Mesendoderm (in vitro differentiated cells): ENCODE results near the gene ERICH6.
A peak's percentile ranks its signal among the peaks of the same experiment; 100 is the strongest.

ENCODE experiments used
- DNase-seq: peaks from one replicate; pipeline ENCODE4 v3.0.0; 2013
- H2AK5ac ChIP-seq: 2 replicates; pipeline ENCODE4 v1.6.1; 2013; ENCODE audit warnings: low read length, inconsistent platforms
- H2BK120ac ChIP-seq: 2 replicates; pipeline ENCODE4 v1.6.1; 2013; ENCODE audit warnings: low read depth, mild to moderate bottlenecking, low read length, moderate library complexity, mixed read lengths
- H2BK15ac ChIP-seq: replicated peaks from 2 replicates; pipeline ENCODE4 v1.6.1; 2013; ENCODE audit warnings: low read depth, mild to moderate bottlenecking, moderate library complexity
- H2BK5ac ChIP-seq: 2 replicates; pipeline ENCODE4 v1.6.1; 2013; ENCODE audit warnings: low read length, inconsistent platforms
- H3K18ac ChIP-seq: 2 replicates; pipeline ENCODE4 v1.6.1; 2013; ENCODE audit warnings: mild to moderate bottlenecking, low read length, mixed read lengths
- H3K23ac ChIP-seq: one replicate; pipeline ENCODE4 v1.6.1; 2013; ENCODE audit warnings: low read length
- H3K27ac ChIP-seq: 2 replicates; pipeline ENCODE4 v1.5.1; 2013; ENCODE audit warnings: low read depth, mild to moderate bottlenecking, inconsistent platforms, low read length, moderate library complexity
- H3K27me3 ChIP-seq: 2 replicates; pipeline ENCODE4 v1.6.1; 2013; ENCODE audit warnings: low read length, control low read depth, mild to moderate bottlenecking, inconsistent platforms; ENCODE audit not compliant: insufficient read depth, poor library complexity
- H3K36me3 ChIP-seq: 2 replicates; pipeline ENCODE4 v1.6.1; 2013; ENCODE audit warnings: low read length, inconsistent platforms; ENCODE audit not compliant: control insufficient read depth, insufficient read depth
- H3K4ac ChIP-seq: one replicate; pipeline ENCODE4 v1.6.1; 2013; ENCODE audit warnings: low read depth, mild to moderate bottlenecking, low read length, moderate library complexity
- H3K4me1 ChIP-seq: 2 replicates; pipeline ENCODE4 v1.6.1; 2013; ENCODE audit warnings: low read depth, low read length, inconsistent platforms; ENCODE audit not compliant: control insufficient read depth
- H3K4me2 ChIP-seq: 2 replicates; pipeline ENCODE4 v1.6.1; 2013; ENCODE audit warnings: low read length
- H3K4me3 ChIP-seq: 2 replicates; pipeline ENCODE4 v1.5.1; 2013; ENCODE audit warnings: mild to moderate bottlenecking, low read length
- H3K56ac ChIP-seq: one replicate; pipeline ENCODE4 v1.6.1; 2013; ENCODE audit warnings: low read length
- H3K79me1 ChIP-seq: 2 replicates; pipeline ENCODE4 v1.6.1; 2013; ENCODE audit warnings: low read length, inconsistent platforms
- H3K79me2 ChIP-seq: 2 replicates; pipeline ENCODE4 v1.6.1; 2013; ENCODE audit warnings: mild to moderate bottlenecking, low read length; ENCODE audit not compliant: control insufficient read depth, insufficient read depth
- H3K9ac ChIP-seq: 2 replicates; pipeline ENCODE4 v1.6.1; 2013; ENCODE audit warnings: low read length, inconsistent platforms
- H4K5ac ChIP-seq: one replicate; pipeline ENCODE4 v1.6.1; 2013; ENCODE audit warnings: low read length
- H4K8ac ChIP-seq: one replicate; pipeline ENCODE4 v1.6.1; 2013; ENCODE audit warnings: low read depth, mild to moderate bottlenecking, control low read depth, low read length, moderate library complexity
- WGBS: extraction: QIAGEN DNeasy Blood & Tissue Kit; methylation state at CpG from one replicate; pipeline ENCODE4 v1.1.7; 2013; ENCODE audit warnings: low lambda C conversion rate, missing lambda C conversion rate; ENCODE audit not compliant: insufficient coverage; ENCODE audit errors: extremely low coverage; 5-methylcytosine and 5-hydroxymethylcytosine counted together

ERICH6 gene

DNA sequence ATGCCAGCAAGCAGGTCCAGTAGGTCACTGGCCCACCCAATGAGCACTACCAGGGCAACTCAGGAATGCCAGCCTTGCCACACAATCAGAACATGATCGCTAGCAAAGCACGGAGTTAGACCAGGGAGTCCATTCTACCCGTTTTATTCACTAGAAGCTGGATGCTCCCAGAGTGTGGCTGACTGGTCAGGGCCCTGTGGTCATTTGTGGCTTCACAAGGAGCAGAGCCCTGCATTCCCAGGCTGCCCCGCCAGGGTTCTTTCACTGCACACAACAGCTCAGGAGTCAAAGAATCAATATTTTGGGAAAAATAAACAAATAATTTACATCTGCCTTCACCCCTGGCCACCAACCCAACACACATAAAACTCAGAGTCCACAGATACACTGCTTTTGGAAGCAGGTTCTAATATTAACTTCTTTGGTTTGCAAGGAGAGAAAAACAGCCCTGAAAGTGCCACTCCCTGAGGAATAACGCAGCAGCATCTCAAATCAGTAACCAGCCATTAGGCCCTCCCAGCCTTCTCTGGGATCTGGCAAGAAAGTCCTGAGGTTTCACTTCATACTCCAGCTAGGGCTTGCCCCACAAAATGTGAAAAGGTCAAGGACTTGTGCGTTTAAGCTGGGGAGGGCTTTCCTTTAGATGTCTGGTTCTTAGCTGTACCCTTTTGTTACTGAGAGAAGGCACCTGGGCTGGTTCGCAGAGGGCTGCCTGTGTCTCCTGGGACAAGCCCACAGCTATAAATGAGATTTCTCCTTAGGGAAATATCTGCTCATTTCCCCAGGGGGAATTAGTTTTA is 43.3 kb upstream of the ERICH6 start:
- H3K27ac ChIP-seq, result no peak overlapping the region

DNA sequence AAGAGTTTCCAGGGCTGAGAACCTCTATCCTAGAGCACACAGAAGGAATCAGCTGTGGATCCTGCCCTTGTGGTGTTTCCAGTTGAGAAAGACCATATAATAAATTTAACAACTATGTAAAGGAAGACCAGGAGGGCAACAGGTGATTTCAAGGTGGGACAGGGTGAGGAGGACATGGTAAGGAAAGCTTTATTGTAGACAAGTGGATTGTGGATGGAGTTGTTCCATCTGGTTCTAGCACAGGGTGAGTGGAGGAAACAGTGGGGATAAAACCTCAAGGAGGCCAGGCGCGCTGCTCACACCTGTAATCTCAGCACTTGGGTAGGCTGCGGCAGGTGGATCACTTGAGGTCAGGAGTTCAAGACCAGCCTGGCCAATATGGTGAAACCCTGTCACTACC is 42.1 kb upstream of the ERICH6 start:
- H3K4me1 ChIP-seq, result no peaks in the 10 kb centered on the region
- H2AK5ac ChIP-seq, result no peak overlapping the region
- H3K23ac ChIP-seq, result no peak overlapping the region
- no peak overlapping the region for H2BK15ac ChIP-seq
- no peak overlapping the region for H3K18ac ChIP-seq
- no peaks in the 10 kb centered on the region for H3K36me3 ChIP-seq
- H2BK5ac ChIP-seq, result no peak overlapping the region
- DNase-seq, result no peak
- H3K79me2 ChIP-seq, result peaks cover 6% of the 10 kb centered on the region
- H3K4me2 ChIP-seq, result no peak overlapping the region
- H3K27ac ChIP-seq, result no peak overlapping the region
- no peak overlapping the region for H2BK120ac ChIP-seq
- no peak overlapping the region for H3K4ac ChIP-seq
- H3K4me3 ChIP-seq, result no peak overlapping the region
- H4K5ac ChIP-seq, result no peak overlapping the region
- no peak overlapping the region for H4K8ac ChIP-seq
- no CpG with 5 or more reads among the region's 3 CpGs for WGBS
- H3K79me1 ChIP-seq, result peaks cover 15% of the 10 kb centered on the region
- H3K27me3 ChIP-seq, result no peaks in the 10 kb centered on the region
- no peak overlapping the region for H3K56ac ChIP-seq
- no peak overlapping the region for H3K9ac ChIP-seq

More for the DNA sequence above, 43.3 kb upstream of the ERICH6 start:
- Histone ChIP-seq H3K9ac (no peak overlapping the region), H3K23ac (no peak overlapping the region), H3K4me2 (no peak overlapping the region), H4K8ac (no peak overlapping the region), H2AK5ac (no peak overlapping the region), H3K4me3 (no peak overlapping the region), H3K56ac (no peak overlapping the region), H3K79me1 (peaks cover 16% of the 10 kb centered on the region), H4K5ac (no peak overlapping the region), H3K4me1 (no peaks in the 10 kb centered on the region), H3K4ac (no peak overlapping the region), H3K79me2 (peaks cover 7% of the 10 kb centered on the region), H2BK5ac (no peak overlapping the region), H3K27me3 (no peaks in the 10 kb centered on the region), H2BK120ac (no peak overlapping the region), H2BK15ac (no peak overlapping the region), H3K36me3 (no peaks in the 10 kb centered on the region), H3K18ac (no peak overlapping the region)
- no peak for DNase-seq
- no CpG with 5 or more reads among the region's 7 CpGs for WGBS

DNA sequence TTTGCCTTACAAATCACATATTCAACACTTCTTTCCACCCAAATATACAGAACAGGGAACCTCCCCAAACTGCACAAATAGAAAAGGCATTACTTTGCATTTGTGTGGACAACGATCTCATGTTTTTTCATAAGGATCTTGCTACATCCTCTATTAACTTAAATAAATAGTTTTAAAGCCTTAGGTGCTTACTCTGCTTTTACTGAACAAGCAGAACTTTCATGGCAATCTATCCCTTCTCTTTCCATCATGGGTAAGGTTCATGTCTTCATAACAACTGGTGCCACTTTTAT is 41.1 kb upstream of the ERICH6 start:
- H3K4me3 ChIP-seq, result no peak overlapping the region
- no peak overlapping the region for H3K27ac ChIP-seq
- no CpG with 5 or more reads among the region's 1 CpG for WGBS

DNA sequence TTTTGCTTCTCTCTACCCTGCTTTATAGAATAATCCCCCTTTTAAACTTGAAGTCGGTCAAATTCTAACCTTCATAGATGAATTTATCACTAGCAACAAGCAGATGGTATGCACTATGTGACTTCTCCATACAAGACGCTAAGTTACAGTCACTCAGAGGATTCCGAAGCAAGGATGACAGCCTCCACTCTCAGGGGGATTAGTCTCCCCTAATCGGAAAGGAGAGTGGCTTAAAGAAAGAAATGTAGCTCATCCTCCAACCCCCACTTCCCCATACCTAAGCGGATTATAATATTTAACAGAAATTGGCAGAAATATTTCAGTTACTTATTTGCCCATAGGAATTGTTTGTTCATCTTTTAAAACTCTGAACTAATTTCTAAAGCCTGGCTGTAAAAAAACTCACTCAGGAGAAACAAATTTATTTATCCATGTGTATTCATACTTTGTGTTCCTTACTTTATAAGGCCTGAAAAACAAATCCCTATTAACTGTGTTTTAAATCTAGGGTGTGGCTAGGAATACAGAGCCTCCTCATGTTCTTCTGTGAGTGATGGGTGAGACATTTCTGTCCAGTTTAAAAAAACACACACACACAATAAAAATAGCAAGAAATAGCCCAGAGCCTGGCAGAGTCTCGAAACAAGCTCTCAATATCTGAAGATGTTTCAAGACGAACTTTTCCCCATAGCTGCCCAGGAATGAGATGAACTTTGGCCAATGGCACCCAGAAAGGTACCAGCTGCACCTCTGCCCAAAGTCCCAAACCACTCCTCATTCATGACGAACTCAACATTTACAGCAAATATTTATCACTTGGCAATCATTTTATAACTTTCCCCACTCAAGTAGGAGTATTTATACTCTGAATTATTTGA is 40.6 kb upstream of the ERICH6 start:
- Histone ChIP-seq H2BK120ac (no peak overlapping the region), H3K56ac (no peak overlapping the region), H3K9ac (no peak overlapping the region), H3K4ac (no peak overlapping the region), H3K23ac (peak overlapping the region; percentile 57), H2BK15ac (no peak overlapping the region), H3K79me2 (peaks cover 6% of the 10 kb centered on the region), H3K36me3 (no peaks in the 10 kb centered on the region), H3K4me1 (no peaks in the 10 kb centered on the region), H2AK5ac (no peak overlapping the region), H3K18ac (no peak overlapping the region), H3K4me3 (no peak overlapping the region), H4K8ac (no peak overlapping the region), H3K27me3 (no peaks in the 10 kb centered on the region), H3K27ac (no peak overlapping the region), H2BK5ac (no peak overlapping the region), H3K79me1 (peaks cover 15% of the 10 kb centered on the region), H3K4me2 (no peak overlapping the region), H4K5ac (no peak overlapping the region)
- no CpG with 5 or more reads among the region's 8 CpGs for WGBS
- no peak for DNase-seq

More for the DNA sequence above, 41.1 kb upstream of the ERICH6 start:
- peaks cover 15% of the 10 kb centered on the region for H3K79me1 ChIP-seq
- no peaks in the 10 kb centered on the region for H3K27me3 ChIP-seq
- H3K4me2 ChIP-seq, result no peak overlapping the region
- H3K4ac ChIP-seq, result no peak overlapping the region
- no peak overlapping the region for H4K5ac ChIP-seq
- no peak overlapping the region for H4K8ac ChIP-seq
- no peak overlapping the region for H3K18ac ChIP-seq
- H3K36me3 ChIP-seq, result no peaks in the 10 kb centered on the region
- no peaks in the 10 kb centered on the region for H3K4me1 ChIP-seq
- no peak overlapping the region for H2BK5ac ChIP-seq
- H3K56ac ChIP-seq, result no peak overlapping the region
- H2AK5ac ChIP-seq, result no peak overlapping the region
- H2BK15ac ChIP-seq, result no peak overlapping the region
- H2BK120ac ChIP-seq, result no peak overlapping the region
- H3K9ac ChIP-seq, result no peak overlapping the region
- DNase-seq, result no peak
- H3K79me2 ChIP-seq, result peaks cover 6% of the 10 kb centered on the region
- no peak overlapping the region for H3K23ac ChIP-seq

GRCh38 chr3:150743508-150743907 is 39.8 kb upstream of the ERICH6 start:
- peaks cover 15% of the 10 kb centered on the region for H3K79me1 ChIP-seq
- H3K56ac ChIP-seq, result no peak overlapping the region
- H3K27me3 ChIP-seq, result no peaks in the 10 kb centered on the region
- no peak overlapping the region for H3K4me2 ChIP-seq
- H3K9ac ChIP-seq, result no peak overlapping the region
- DNase-seq, result peak; percentile 33
- H2BK15ac ChIP-seq, result no peak overlapping the region
- no peak overlapping the region for H3K4ac ChIP-seq
- H2AK5ac ChIP-seq, result no peak overlapping the region
- no peak overlapping the region for H4K5ac ChIP-seq
- H3K36me3 ChIP-seq, result no peaks in the 10 kb centered on the region
- H3K4me1 ChIP-seq, result peaks cover 3% of the 10 kb centered on the region
- H3K79me2 ChIP-seq, result peaks cover 6% of the 10 kb centered on the region
- no peak overlapping the region for H3K4me3 ChIP-seq
- no peak overlapping the region for H2BK5ac ChIP-seq
- no peak overlapping the region for H2BK120ac ChIP-seq
- H4K8ac ChIP-seq, result no peak overlapping the region
- H3K18ac ChIP-seq, result no peak overlapping the region
- H3K23ac ChIP-seq, result no peak overlapping the region
- H3K27ac ChIP-seq, result no peak overlapping the region
- WGBS, result no CpG with 5 or more reads among the region's 2 CpGs
